ENCODE measurements around the gene SLC5A5.

- TF ChIP-seq, protein P1, sequence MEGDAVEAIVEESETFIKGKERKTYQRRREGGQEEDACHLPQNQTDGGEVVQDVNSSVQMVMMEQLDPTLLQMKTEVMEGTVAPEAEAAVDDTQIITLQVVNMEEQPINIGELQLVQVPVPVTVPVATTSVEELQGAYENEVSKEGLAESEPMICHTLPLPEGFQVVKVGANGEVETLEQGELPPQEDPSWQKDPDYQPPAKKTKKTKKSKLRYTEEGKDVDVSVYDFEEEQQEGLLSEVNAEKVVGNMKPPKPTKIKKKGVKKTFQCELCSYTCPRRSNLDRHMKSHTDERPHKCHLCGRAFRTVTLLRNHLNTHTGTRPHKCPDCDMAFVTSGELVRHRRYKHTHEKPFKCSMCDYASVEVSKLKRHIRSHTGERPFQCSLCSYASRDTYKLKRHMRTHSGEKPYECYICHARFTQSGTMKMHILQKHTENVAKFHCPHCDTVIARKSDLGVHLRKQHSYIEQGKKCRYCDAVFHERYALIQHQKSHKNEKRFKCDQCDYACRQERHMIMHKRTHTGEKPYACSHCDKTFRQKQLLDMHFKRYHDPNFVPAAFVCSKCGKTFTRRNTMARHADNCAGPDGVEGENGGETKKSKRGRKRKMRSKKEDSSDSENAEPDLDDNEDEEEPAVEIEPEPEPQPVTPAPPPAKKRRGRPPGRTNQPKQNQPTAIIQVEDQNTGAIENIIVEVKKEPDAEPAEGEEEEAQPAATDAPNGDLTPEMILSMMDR (IDR thresholded peaks at IDR 0.05) = no peak
- TF ChIP-seq POLR2AphosphoS5 (IDR thresholded peaks at IDR 0.05) (no peak), POLR2A (IDR thresholded peaks at IDR 0.05) (no peak)
Measured at GRCh38 chr19:17840019-17840418, 31.7 kb upstream of the SLC5A5 start.

All from prostate gland (tissue), 2 donors.